Loucy (cell line): Measurements from ENCODE around the gene CHD6.

Experiments
- CTCF ChIP-seq: fragments of 200-600 bp; sonication (generic); conservative IDR thresholded peaks from 2 replicates; pipeline ENCODE4 v1.5.1; 2014; ENCODE audit warnings: mild to moderate bottlenecking, antibody characterized with exemption, low read length
- EZH2phosphoT487 ChIP-seq: fragments of 200-600 bp; IDR thresholded peaks from 2 replicates; pipeline ENCODE4 v1.6.1; 2018; ENCODE audit warnings: antibody characterized with exemption, mild to moderate bottlenecking, moderate library complexity, borderline replicate concordance

DNA sequence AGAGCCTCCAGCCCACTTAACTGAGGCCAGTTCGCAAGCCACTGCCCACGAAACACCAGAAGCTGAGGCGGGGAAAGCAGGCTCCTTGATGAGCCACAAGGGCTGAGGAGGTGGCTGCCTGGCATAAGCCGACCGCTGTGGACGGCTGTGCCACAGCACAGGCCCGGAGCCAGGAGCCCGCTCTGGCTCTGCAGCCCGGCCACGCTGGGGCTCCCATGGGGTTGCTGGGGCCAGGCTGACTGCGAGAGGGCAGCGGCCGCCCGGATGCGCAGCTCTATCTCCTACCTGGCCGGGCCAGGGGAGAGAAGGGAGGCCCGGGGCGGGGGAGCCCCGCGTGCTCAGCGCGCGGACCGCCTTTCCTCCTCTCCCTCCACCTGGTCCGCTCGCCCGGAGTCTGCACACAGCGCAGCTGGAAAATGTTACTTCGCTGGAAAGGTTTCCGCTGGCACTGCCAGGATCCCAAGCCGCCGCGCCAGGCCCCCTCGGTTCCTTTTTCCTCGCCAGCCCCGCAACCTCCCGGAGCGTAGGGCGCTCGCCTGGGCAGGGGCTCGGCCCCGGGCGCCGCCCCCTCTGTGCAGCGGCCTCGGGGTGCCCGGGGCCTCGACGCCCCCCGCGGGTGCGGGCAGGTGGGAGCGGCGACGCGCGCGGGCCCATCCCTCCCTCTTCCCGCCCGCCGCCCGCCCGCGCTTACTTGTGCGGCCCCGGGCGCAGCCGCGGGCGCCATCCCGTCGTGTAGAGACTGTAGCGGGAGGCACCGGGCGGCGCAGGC lies 252.2 kb downstream of the CHD6 start:
- TF ChIP-seq CTCF, result no peak
- no peak for TF ChIP-seq EZH2phosphoT487
